Measurements from ENCODE around the gene TCF20.

The TCF20 gene
- long read RNA-seq, donor 1, full-length matches to known transcripts, result 5 of 12 reads
- long read RNA-seq, donor 1, partial matches to known transcripts, result 0 of 12 reads
- long read RNA-seq, donor 1, other reads (novel, unspliced or antisense), result 7 of 12 reads
- long read RNA-seq, donor 2, full-length matches to known transcripts, result 2 of 9 reads
- long read RNA-seq, donor 2, partial matches to known transcripts, result 7 of 9 reads
- long read RNA-seq, donor 2, other reads (novel, unspliced or antisense), result 0 of 9 reads
- long read RNA-seq, donor 3, full-length matches to known transcripts, result 5 of 5 reads
- long read RNA-seq, donor 3, partial matches to known transcripts, result 0 of 5 reads
- long read RNA-seq, donor 3, other reads (novel, unspliced or antisense), result 0 of 5 reads
- long read RNA-seq, donor 4, full-length matches to known transcripts, result 11 of 19 reads
- long read RNA-seq, donor 4, partial matches to known transcripts, result 0 of 19 reads
- long read RNA-seq, donor 4, other reads (novel, unspliced or antisense), result 8 of 19 reads
- long read RNA-seq, donor 5, full-length matches to known transcripts, result 5 of 10 reads
- long read RNA-seq, donor 5, partial matches to known transcripts, result 5 of 10 reads
- long read RNA-seq, donor 5, other reads (novel, unspliced or antisense), result 0 of 10 reads
- long read RNA-seq, donor 6, full-length matches to known transcripts, result 11 of 23 reads
- long read RNA-seq, donor 6, partial matches to known transcripts, result 0 of 23 reads
- long read RNA-seq, donor 6, other reads (novel, unspliced or antisense), result 12 of 23 reads
- long read RNA-seq, donor 7, full-length matches to known transcripts, result 10 of 19 reads
- long read RNA-seq, donor 7, partial matches to known transcripts, result 0 of 19 reads
- long read RNA-seq, donor 7, other reads (novel, unspliced or antisense), result 9 of 19 reads
- long read RNA-seq, donor 8, full-length matches to known transcripts, result 2 of 7 reads
- long read RNA-seq, donor 8, partial matches to known transcripts, result 5 of 7 reads
- long read RNA-seq, donor 8, other reads (novel, unspliced or antisense), result 0 of 7 reads

GRCh38 chr22:42270510-42271190 lies at the start of gene TCF20:
Gene TCF20, minus strand, starts transcription at chr22:42270653. Its CDS starts 55,348 bp downstream, at chr22:42215305.
- peak; percentile 73 for DNase-seq

- DNase-seq, result no peak
Observed at GRCh38 chr22:42319386-42319785, 48.9 kb upstream of the TCF20 start.

- no peak for DNase-seq
Observed at GRCh38 chr22:42318967-42319366, 48.5 kb upstream of the TCF20 start.

GRCh38 chr22:42317691-42318547 lies 47.5 kb upstream of the TCF20 start:
- DNase-seq, result peak; percentile 49

- DNase-seq, result no peak
Observed at GRCh38 chr22:42317008-42317407, 46.6 kb upstream of the TCF20 start.

GRCh38 chr22:42315392-42315756 lies 44.9 kb upstream of the TCF20 start:
- no peak for DNase-seq

- DNase-seq, result no peak
Observed at GRCh38 chr22:42314709-42315391, 44.4 kb upstream of the TCF20 start.

GRCh38 chr22:42313804-42314581 lies 43.5 kb upstream of the TCF20 start:
- peak; percentile 59 for DNase-seq

- DNase-seq, result no peak
Observed at GRCh38 chr22:42313204-42313603, 42.8 kb upstream of the TCF20 start.

- DNase-seq, result no peak
Observed at GRCh38 chr22:42310291-42311015, 40.0 kb upstream of the TCF20 start.

GRCh38 chr22:42309865-42310264 lies 39.4 kb upstream of the TCF20 start:
- no peak for DNase-seq

- no peak for DNase-seq
Observed at GRCh38 chr22:42308892-42309468, 38.5 kb upstream of the TCF20 start.

- no peak for DNase-seq
Observed at GRCh38 chr22:42307806-42308563, 37.5 kb upstream of the TCF20 start.

- DNase-seq, result no peak
Observed at GRCh38 chr22:42306010-42306409, 35.6 kb upstream of the TCF20 start.

GRCh38 chr22:42304324-42304790 lies 33.9 kb upstream of the TCF20 start:
- no peak for DNase-seq

- DNase-seq, result peak; percentile 60
Observed at GRCh38 chr22:42303396-42304323, 33.2 kb upstream of the TCF20 start.

- no peak for DNase-seq
Observed at GRCh38 chr22:42301742-42302102, 31.3 kb upstream of the TCF20 start.

All from right kidney (tissue), 9 donors.